GM19023 (cell line): ENCODE measurements around the gene EARS2.
"Not testable (repeated sequence)": the region's sequence is repeated elsewhere in the genome, so short reads cannot be mapped to it uniquely, and the experiment has no call there.

Experiments
- ATAC-seq: cut with Tn5 transposase; IDR thresholded peaks from one replicate; pipeline ENCODE4 v1.9.1; 2021; ENCODE audit warnings: mild to moderate bottlenecking, moderate library complexity; ENCODE audit not compliant: unreplicated experiment

EARS2 gene

DNA sequence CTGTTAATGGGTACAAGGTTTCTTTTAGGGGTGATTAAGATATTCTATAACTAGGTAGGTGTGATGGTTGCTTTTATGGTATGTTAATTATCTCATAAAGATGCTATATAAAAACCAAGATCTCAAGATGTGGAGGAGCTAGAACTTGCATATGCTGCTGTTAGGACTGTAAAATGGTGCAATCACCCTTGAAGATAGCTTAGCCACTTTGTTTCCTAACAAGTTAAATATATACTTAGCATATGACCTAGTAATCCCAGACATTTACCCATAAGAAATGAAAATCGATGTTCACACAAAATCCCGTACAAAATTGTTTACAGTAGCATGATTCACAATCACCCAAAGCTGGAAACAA is 71.9 kb downstream of the EARS2 start:
- ATAC-seq, result no peak

- no peak for ATAC-seq
Measured at GRCh38 chr16:23484510-23485256, 72.5 kb downstream of the EARS2 start.

GRCh38 chr16:23483492-23483891 is 73.7 kb downstream of the EARS2 start:
- ATAC-seq, result not testable (repeated sequence)

GRCh38 chr16:23482778-23483177 is 74.4 kb downstream of the EARS2 start:
- ATAC-seq, result no peak

DNA sequence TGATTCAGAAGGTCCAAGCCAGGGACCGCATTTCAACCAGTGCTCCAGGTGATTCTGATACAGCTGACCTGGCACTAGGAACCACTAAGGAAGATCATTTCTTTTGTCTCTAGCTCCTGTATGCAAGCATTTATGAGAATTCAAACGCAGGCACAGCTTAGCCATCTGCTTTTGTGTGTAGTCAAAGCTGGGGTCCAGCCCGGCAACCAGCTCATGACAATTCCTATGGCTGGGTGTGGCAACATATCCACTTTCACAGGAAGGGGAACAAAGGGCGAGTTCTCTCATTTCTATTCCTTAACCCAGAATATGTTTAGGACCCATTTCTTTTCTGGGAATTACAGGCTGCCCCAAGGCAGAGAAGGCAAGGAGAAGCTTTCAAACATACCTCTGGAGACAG is 76.9 kb downstream of the EARS2 start:
- no peak for ATAC-seq

- no peak for ATAC-seq
Measured at GRCh38 chr16:23479138-23479537, 78.0 kb downstream of the EARS2 start.

DNA sequence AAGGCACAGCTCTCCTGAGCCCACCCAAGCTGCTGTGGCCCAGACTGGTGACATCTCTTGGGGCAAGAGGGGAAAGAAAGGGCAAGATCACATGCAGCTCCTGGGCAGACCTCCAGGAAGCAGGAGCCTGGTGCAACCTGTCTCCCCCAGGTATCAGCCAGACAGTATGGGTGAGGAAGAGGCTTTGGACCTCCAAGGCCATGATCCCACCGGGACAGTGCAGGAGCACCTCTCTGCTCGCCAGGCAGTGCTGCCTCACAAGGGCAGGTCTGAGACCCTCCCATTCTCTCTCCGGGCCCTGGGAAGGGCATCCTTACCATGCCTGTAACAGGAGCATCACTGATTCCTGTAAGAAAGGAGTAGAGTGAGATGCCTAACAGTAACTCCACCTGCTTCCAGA is 78.6 kb downstream of the EARS2 start:
- ATAC-seq, result no peak

GRCh38 chr16:23476289-23476688 is 80.9 kb downstream of the EARS2 start:
- no peak for ATAC-seq
